Islet of Langerhans (tissue), 1 donor: Measurements from ENCODE around the gene PBX4.
"Not testable (repeated sequence)": the region's sequence is repeated elsewhere in the genome, so short reads cannot be mapped to it uniquely, and the experiment has no call there.

Experiments used
- FAIRE-seq: peaks from one replicate; lab custom pipeline; 2011; peaks lifted over from hg19 to GRCh38; lab: Jason Lieb, UNC

Gene PBX4, protein sequence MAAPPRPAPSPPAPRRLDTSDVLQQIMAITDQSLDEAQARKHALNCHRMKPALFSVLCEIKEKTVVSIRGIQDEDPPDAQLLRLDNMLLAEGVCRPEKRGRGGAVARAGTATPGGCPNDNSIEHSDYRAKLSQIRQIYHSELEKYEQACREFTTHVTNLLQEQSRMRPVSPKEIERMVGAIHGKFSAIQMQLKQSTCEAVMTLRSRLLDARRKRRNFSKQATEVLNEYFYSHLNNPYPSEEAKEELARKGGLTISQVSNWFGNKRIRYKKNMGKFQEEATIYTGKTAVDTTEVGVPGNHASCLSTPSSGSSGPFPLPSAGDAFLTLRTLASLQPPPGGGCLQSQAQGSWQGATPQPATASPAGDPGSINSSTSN

DNA sequence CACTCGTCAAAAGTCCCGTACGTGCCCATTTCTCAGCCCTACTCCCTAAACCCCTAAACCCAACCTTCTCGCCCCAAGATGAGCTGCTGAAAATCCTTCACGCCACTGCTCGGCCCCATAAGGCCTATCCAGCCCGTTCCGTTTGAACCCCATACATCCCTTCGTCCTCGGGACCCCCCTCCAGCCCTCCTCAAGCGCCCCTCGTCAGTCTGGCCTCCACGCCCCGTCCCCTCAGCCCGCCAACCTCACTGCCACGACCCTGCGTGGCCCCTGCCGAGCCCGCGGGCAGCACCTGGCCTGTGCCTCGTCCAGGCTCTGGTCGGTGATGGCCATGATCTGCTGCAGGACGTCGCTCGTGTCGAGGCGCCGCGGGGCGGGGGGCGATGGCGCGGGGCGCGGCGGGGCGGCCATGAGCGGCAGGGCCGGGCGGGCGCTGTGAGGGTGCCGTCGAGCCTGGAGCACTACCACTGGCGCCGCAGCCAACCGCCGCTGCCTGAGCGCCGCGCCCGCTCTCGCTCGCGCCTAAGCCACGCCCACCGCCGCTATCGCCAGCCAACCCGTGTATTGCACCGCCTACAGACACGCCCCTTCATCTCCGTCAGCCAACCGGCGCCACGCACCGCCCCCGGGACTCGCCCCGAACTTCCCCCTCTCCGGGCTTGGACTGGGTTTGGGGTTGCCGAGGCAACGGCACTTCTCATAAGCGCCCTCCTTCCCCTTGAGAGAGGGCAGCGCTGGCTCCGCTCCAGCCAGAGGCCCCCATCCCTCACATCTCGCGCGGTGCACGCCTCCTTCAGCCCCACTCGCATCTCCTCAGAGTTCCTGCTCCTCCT lies at the start of gene PBX4:
Gene PBX4, minus strand, starts transcription at position 469 of the 833 bp plus-strand sequence. Its CDS starts 58 bp downstream, at position 411.
- FAIRE-seq = no peak

DNA sequence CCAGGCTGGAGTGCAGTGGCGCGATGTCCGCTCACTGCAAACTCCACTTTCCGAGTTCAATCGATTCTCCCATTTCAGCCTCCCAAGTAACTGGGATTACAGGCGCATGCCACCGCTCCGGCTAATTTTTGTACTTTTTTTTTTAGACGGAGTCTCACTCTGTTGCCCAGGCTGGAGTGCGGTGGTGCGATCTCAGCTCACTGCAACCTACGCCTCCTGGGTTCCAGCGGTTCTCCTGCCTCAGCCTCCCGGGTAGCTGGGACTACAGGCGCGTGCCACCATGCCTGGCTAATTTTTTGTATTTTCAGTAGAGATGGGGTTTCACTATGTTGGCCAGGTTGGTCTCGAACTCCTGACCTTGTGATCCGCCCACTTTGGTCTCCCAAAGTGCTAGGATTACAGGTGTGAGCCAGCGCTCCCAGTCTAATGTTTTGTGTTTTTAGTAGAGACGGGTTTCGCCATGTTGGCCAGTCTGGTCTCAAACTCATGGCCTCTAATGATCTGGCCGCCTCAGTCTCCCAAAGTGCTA lies 47.0 kb upstream of the PBX4 start:
- FAIRE-seq = not testable (repeated sequence)

DNA sequence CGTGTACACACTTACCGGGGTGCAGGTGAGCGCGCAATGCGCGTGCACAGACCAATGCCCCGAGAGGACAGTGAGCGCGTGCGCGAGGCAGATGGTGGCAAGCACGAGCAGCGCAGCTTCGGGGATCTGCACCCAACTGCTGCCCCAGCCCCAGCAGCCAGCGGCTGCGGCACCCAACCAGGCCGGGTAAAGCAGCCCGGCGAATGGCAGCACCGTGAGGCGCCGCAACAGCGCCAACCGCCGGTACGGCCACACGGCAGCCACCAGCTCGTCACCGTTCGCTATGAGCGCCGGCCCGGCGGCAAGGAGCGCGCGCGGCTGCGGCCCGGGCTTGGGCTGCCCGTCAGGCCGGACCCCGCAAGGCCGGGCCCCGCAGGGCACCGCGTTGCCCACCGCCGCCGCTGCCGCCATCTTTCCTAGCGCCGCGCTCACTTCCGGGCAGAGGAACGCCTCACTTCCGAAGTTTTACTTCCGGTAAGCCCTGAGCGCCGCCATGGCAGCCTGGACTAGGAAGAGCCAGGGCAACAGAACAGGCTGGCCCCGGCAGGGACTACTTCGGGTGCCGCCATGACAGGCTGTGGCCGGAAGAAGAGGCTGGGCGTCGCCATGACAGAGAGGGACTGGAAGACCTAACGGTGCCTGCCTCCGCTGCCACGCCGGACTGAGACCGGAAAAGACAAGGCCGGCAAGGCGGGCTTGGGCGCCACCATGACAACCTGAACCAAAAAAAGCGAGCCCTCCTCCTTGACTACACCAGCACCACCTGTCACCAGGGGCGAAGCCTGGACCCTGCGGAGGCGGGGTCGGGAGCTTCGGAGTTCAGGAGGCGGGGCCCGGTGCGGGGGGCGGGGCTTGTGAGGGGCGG lies 45.0 kb upstream of the PBX4 start, which contains the start of gene ATP13A1:
Gene ATP13A1, minus strand, starts transcription at position 421 of the 865 bp plus-strand sequence. Its CDS starts 10 bp downstream, at position 411.
- no peak for FAIRE-seq

DNA sequence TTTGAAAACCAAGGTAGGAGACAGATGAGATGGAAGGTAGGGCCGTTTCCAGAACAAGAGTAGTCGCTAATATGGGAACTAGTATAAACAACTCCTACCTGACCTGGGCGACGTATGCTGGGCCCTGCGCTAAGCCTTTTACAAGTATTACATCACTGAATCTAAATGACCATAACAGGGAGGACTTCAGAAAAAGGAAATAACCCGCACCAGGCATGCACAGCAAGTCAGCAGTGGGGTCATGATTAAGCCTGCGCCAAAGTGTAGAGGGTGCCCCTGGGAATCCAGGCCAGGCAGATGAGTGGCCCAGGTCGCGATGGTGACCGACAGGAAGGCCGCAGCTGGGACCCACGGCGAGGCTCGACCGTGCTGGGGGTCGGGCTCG lies 44.4 kb upstream of the PBX4 start:
- FAIRE-seq = no peak

DNA sequence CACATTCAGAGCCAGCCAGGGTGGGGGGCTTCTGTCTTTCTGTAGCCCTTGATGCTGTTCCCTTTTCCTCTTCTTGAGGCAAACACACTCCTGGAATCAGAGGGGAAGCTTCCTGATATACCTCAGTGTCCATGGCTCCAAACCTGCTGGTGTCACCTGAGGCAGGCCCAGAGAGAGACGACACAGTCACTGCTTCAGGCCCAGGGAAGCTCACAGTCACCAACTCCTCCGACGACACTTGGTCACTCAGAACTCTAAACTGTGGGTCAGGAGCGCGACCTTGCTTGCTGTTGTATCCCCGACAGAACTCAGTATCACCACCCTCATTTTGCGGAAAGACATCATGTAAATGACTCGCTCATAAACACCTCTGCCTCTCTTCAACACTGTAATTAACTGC lies 43.9 kb upstream of the PBX4 start:
- FAIRE-seq = no peak

DNA sequence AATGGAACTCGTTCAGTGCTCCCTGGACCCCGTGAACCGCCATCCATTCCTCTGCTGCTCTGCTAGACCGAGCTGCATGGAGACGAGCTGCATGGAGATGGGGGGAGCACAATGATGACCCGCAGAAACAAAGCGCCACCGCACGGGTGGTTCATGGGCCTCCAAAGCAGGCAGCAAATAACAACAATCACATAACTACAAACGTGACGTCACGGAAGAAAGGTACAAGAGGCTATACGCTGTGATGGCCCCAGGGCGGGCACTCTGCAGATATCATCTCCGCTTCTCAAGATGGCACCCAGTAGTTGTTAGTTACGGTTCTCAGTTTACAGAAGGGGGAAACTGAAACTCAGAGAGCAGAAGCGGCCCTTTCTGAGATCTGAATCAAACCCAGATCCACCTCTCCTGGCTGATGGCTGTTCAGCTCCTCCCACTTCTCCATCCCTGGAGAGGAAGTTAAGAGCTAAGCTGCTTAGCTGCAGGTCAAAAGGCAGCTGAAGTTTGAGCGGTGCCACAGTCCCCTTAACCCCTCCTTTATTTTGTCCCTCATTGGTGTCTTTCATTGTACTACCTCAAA lies 43.3 kb upstream of the PBX4 start:
- FAIRE-seq = no peak

DNA sequence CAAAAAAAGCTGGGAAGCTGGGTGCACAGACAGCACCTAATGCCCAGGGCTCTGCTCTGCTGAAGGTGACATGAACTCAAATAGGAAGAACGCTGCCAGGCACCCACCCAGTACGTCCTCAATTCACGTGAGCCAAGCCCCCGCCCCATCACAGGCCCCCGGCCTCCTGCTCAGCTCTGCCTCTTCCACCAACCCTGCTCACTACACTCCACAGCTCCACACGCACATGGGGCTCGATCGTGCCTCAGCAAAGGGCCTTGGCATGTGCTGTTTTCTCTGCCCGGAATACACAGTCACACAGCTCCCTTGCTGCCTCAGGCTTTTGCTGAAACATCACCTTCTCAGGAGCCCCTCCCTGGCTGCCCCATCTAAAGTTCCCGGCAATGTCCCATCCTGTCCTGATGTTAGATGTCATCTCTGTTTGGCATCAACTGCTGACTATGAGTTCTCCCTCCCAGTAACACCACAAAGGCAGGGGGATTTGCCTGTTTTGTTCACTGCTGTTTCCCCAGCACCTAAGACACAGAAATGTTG lies 42.7 kb upstream of the PBX4 start:
- no peak for FAIRE-seq

DNA sequence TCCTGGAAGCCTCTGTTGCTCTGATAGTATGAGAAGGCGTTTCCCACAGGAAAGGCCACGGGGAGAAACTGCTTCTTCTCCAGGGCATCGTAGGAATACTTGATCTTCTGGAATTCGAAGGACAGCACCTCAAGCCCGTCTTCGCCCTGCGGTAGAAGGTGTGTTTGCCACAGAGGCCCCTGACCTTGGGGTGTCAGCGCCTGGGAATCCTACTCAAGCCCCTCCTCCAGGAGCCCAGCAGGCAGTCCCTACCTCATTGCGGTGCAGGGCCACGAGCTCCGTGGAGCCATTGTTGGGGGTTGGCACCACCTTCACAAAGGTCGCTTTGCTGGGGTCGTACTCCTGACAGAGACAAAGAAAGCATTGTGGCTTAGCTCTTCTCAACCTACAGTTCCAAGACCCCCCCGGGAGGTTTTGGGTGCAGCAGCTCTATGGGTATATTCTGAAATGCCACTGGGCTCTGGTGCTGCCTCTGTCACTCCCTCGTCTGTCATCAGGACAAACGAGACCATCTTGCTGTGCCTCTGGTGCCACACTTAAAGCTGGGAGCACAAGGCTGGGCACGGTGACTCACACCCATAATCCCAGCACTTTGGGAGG lies 41.3 kb upstream of the PBX4 start:
- FAIRE-seq = no peak

DNA sequence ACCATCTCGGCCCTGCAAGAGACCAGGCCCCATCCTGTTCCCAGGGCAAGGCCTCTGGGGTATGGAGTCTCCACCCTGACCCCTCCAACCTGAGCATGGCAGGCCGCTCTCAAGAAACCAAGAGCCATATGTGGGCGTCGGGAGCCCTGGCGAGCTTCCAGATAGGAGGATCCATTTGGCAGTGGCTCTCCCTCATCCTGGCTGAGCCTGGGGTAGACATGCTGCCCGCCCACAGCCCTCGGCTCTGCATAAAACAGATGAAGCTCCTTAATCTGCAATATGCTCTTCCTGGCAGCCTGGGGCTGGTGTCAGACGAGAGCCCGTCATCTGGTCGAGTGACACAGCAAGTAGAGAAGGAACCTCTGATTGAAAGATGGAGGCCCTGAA lies 38.9 kb upstream of the PBX4 start:
- FAIRE-seq = no peak

DNA sequence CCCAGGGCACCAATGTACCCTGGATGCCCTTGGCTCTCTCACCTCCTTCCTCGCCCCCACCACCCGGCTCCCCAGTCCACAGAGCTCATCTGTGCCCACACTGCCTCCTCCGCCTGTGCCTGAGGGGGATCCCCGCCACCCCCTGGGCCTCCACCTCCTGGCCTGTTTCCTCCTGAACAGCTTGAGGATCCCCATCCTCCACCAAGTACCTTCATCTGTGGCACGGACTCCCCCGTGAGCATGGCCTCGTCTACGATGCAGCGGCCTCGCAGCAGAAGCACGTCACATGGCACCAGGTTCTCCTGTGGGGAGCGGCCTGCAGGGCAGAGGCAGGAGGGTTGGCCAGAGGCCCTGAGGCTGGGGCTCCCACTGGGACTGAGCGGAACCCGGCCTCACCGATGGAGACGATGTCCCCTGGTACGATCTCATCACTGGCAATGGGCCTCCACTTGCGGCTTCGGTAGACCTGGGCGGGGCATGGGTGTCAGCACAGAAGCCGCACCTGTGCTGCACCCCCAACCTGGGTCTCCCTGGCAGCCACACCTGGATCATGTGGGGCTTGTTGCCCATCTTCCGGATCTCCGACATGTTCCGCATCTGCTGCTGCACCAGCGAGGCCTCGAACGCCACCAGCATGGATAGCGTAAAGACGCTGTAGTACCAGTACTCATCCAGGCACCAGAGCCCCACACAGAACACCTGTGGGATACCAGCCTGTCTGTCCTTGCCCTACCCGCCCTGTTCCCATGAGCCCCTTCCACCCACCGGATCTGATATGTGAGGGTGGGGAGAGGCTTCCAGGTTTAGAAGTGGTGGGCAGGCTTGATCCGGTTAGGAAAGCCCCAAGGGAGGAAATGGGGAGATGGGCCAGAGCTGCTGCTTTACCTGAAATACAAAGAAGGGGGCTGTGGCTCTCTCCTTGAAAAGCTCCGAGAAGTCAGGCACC lies 38.2 kb upstream of the PBX4 start:
- no peak for FAIRE-seq

DNA sequence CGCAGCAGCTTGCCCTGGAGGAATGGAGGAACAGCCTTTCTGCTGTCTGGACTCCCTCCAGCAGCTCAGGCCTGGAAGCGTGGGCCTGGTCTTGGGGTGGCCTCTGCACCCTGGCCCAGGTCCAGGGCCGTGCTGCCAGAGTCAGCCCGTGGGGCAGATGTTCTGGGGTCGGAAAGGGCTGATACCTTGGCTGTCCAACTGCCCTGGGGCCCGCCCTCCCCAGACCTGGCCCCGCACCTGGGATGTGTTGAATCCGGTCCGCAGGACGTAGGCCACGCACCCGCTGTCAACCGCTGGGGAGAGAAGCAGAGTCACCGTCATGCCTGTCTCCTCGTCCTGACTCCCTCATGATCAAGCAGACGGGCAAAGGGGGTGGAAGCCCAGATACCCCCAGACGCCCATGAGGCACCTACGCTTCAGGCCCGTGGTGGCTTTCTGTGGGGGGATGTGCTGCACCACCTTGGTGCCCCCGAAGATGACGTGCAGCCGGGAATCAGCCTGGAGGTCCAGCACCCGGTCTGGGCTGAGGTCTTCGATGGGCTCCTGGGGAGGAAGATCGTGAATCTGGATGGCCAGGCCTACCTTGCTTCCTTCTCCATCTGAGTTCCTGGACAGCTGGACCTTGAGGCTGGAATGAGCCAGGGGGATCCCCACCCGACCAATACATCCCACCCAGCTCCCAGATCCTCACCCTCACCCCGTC lies 37.3 kb upstream of the PBX4 start:
- FAIRE-seq = no peak

DNA sequence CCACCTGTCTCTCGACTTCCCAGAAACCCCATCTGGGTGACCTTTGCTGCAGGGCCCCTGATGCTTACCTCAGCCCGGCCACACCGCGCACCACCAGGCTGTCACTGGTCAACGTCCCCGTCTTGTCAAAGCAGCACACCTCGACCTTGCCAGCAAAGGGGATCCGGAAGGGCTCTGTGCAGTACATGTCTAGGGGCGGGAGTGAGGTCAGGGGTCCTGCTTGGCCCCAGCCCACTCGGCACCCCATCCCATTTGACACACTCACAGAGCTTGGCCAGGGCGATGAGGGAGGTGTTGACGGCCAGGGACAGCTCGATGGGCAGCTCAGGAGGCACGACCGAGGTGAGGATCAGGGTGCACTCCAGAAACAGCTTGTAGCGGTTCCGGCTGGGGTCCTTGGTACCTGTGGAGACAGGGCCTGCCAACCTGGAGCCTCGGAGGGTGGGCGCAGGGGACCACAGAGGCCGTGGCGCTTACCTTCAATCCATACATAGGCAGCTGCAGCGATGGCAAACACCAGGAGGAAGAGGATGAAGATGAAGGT lies 36.6 kb upstream of the PBX4 start:
- no peak for FAIRE-seq

DNA sequence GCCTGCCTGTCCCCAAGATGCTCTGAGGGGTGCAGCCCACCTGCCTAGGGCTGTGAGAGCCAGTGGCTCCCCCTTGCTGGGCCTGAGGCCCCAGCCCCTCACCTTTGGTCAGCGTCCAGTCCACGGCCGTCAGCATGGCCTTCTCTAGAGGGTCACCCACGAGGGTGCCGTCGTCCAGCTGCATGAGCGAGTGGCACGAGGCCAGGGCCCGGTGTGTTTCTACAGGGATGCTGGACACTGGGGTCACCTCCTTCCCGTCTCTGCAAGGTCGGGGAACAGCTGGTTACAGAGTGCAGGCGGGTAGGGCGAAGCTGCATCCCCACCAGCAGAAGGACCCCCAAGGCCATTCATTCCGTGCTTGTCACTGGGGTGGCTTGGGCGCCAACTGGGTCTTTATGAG lies 36.0 kb upstream of the PBX4 start:
- FAIRE-seq = no peak

DNA sequence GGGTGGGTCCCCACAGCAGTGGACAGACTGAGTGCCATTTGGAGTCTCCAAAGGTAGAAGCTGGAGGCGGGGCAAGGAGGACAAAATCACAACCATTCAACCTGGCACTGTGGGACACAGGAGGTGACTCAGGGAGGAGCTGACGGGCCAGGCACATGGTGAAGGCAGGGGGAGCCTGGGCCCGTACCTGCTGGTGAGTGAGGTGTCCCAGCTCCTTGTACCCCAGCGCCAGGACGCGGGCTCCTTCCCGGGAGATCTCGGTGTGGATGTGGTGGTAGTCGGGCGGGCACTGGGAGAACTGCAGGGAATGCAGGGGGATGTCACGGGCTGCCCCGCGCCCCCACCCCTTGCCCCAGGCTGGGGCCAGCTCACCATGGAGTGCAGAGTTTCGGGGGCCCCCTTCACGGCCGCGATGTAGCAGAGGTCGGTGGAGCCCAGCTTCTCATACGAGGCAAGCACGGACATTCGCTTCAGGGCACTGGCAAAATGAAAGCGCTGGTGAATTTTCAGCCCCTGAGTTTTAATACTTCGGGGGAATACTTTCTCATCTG lies 35.2 kb upstream of the PBX4 start:
- FAIRE-seq = no peak

DNA sequence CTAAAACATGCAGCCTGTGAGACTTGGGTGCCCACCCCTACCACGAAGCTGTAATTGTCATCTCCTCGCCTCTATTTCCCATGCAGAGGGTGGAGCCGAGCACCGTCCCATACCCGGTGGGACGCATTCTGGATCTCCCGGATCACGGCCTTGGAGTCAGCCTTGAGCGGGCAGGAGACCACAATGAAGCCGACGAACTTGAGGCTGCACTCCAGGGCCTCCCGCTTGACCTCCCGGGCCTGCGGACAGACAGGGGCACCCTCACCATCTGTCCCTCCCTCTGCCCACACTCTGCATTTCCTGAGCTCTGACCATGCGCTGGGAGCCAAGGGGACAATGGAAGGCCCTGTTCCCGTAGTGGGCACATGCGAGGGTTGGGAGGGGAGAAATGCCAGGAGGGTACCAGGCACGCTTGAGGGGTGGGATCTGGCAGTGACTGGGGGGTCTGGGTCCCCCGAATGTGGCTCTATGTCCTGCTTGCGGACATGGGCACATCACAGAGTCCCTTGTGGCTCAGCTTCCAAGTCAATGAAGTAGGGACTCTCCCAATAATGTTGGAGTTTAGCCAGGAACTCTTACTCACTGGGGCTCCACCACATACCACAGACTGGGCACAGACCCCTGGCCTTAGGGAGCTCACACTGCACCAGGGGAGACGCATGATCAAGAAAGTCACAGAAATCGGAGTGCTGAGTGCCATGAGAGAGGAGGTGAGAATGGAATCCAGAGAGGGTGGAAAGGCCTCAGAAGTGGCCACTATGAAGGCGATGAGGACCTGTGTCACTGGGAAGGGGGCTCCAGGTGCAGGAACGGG lies 34.2 kb upstream of the PBX4 start:
- no peak for FAIRE-seq

DNA sequence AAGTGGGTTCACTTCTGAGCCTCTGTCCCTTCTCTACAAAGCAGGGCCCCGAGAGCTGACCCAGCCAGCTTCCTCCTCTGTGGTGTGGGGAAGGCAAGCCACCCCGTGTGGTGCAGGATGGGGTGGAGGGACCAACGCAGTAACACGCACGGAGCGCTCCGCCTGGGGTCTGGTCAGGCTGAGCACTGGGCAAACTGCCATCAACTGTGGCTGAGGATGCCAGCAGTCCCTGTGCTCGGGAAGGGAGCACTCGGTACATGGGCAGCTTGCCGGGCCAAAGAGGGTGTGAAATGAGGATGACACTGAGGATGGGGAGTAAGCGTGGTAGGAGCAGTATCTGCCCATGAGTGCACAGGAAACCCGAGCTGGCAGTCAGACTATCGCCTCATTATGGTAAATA lies 32.6 kb upstream of the PBX4 start:
- FAIRE-seq = no peak

DNA sequence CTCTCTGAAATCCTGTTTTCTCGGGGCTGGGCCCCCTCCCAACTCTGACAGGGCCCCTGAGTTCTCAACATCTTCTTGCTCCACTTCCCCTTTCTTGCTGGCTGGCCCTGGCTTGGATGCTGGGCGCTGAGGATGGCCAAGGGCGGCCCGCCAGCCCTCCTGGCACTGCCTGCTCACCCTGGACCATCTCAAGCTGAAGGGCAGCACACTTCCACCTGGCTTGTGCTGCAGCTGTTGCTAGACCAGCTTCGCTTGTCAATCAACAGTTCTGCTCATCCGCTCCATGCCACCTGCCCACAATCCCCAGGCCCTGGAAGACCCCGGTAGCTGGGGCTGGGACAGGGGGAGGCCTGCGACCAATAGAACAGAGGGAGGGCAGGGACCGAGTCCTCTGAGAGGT lies 31.8 kb upstream of the PBX4 start:
- no peak for FAIRE-seq

DNA sequence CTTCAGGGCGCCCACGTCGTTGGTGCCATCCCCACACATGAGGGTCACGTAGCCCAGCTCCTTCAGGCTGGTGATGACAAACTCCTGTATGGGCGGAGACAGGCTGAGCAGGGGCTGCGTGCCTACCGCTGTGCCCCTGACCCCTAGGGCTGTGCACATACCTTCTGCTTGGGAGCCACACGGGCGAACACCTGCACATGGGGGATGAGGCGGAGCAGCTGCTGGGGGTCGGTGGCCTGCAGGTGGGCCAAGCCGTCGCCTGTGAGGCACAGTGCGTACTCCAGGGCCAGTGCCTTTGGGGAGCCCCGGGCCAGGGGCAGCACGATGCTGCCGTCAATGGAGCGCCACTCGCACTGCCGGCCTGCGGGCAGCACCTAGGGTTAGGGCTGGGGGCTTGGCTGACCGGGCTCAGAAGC lies 31.1 kb upstream of the PBX4 start:
- no peak for FAIRE-seq
